Psoas muscle (tissue), 8 donors: Measurements from ENCODE around the gene PPP5C. TPM values are rescaled to one million over a fixed set of nuclear protein-coding genes. Genes with fewer than 3 reads are reported as not detected.

ENCODE experiments used
- ATAC-seq, 4 donors: fragments of 200-7000 bp; cut with Tn5 transposase; one replicate each; pipeline ENCODE4 v1.9.1; 2020; ENCODE audit warnings: moderate library complexity in 3 of 4, mild to moderate bottlenecking in 2 of 4
- DNase-seq, 2 donors: peaks; one replicate each; pipeline ENCODE4 v3.0.0-alpha.2; 2020
- H3K27ac ChIP-seq: fragments of 200-600 bp; one replicate; pipeline ENCODE4 v1.8.0; 2022
- H3K27me3 ChIP-seq, 3 donors: fragments of 200-600 bp in 1 of 3; one replicate each; pipeline versions ENCODE4 v1.6.1 to v1.8.0; 2013 to 2022; ENCODE audit warnings: low read length in 2 of 3, mild to moderate bottlenecking in 2 of 3, moderate library complexity in 1 of 3; ENCODE audit not compliant: insufficient read depth in 3 of 3
- H3K36me3 ChIP-seq, 2 donors: fragments of 200-600 bp in 1 of 2; one replicate each; pipeline versions ENCODE4 v1.6.1 to v1.8.0; 2013 to 2022; ENCODE audit warnings: low read depth in 1 of 2, mild to moderate bottlenecking in 1 of 2, moderate library complexity in 1 of 2; ENCODE audit not compliant: insufficient read depth in 1 of 2
- H3K4me1 ChIP-seq: fragments of 200-600 bp; one replicate; pipeline ENCODE4 v1.8.0; 2022
- H3K4me3 ChIP-seq: fragments of 200-600 bp; one replicate; pipeline ENCODE4 v1.8.0; 2022; ENCODE audit warnings: mild to moderate bottlenecking
- H3K9me3 ChIP-seq: fragments of 200-600 bp; one replicate; pipeline ENCODE4 v1.8.0; 2022
- WGBS, 3 donors: extraction: QIAGEN DNeasy Blood & Tissue Kit; methylation state at CpG; one replicate each; pipeline versions ENCODE4 v1.1.6 to v1.1.7; 2013; 5-methylcytosine and 5-hydroxymethylcytosine counted together
- intact Hi-C, 2 donors: fragments of 100-400 bp; cut with DNase I; formaldehyde crosslinking; loops; one replicate each; pipeline versions ENCODE4 v1.11.0 to v1.14.2; 2022
- polyA plus RNA-seq, 3 donors: library from polyadenylated mRNA; stranded (reverse); fragments of 200-250 nt; gene quantifications; one replicate each; pipeline ENCODE4 v1.2.3, GENCODE V29; 2013
- total RNA-seq, 4 donors: library from RNA; stranded (reverse); fragmentation: NEBNext Ultra II Directional in 2 of 4; extraction: Animal tissue kit (Norgen Biotek cat#: 25700) in 2 of 4; gene quantifications; one replicate each; pipeline versions ENCODE4 v1.2.1 to v1.2.4, GENCODE V29; 2021 to 2023
- TF ChIP-seq, protein P1 (sequence below): fragments of 200-600 bp; IDR thresholded peaks from one replicate; pipeline ENCODE4 v1.8.0; 2022; ENCODE audit warnings: antibody characterized with exemption
- donor health status: healthy with polysubstance abuse.
- donor health status: DM: no; HTN: no; CAD: no; lungs with moderate emphysema.
- donor health status: Bipolar disorder and iron deficiency.
- donor health status: healthy.
- donor health status: DM: yes; HTN: yes; CAD: no.
- donor health status: DM: no; HTN: no; CAD: no.
- donor health status: DM: no; HTN: no; CAD: no.
- donor health status: DM: yes; HTN: yes; CAD: no.

The PPP5C gene
- total and polyA plus RNA-seq, 7 donors, result 39.7 to 73.6 (median 51.9) TPM

DNA sequence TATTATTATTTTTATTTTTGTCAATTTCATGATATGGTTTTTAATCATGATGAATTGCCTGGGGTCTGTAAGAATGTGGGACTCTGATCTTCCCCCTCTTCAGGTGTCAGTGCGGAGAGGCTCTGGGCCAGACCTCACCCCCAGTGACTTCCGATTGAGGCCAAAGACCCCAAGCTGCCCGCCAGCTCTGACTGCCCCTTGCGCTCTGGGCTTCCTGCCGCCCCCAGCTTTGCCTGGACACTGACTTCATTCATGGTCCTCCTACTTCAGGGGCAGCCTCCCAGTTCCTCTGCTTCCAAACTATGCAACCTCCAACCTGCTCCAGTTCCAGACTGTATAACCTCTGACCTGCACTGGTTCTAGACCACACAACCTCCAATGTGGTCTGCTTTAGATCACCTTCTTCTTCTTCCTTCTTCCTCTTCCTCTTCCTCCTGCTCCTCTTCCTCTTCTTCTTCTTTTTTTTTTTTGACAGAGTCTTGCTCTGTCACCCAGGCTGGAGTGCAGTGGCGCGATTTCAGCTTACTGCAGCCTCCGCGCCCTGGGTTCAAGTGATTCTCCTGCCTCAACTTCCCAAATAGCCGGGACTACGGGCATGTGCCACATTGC, 6.7 kb upstream of the PPP5C start:
- H3K36me3 ChIP-seq, result no peaks in the 10 kb centered on the region
- WGBS, 3 donors, result 94 to 99% (median 95%) methylated on average over 11 of the region's 11 CpGs
- intact Hi-C loops, result no loop called here
- H3K9me3 ChIP-seq, result no peaks in the 10 kb centered on the region
- no peaks in the 10 kb centered on the region for H3K27me3 ChIP-seq
- no peaks in the 10 kb centered on the region for H3K4me1 ChIP-seq
- H3K27ac ChIP-seq, result no peak overlapping the region
- ATAC-seq (no peak), DNase-seq (no peak)
- no peak overlapping the region for H3K4me3 ChIP-seq
- TF ChIP-seq, protein P1, sequence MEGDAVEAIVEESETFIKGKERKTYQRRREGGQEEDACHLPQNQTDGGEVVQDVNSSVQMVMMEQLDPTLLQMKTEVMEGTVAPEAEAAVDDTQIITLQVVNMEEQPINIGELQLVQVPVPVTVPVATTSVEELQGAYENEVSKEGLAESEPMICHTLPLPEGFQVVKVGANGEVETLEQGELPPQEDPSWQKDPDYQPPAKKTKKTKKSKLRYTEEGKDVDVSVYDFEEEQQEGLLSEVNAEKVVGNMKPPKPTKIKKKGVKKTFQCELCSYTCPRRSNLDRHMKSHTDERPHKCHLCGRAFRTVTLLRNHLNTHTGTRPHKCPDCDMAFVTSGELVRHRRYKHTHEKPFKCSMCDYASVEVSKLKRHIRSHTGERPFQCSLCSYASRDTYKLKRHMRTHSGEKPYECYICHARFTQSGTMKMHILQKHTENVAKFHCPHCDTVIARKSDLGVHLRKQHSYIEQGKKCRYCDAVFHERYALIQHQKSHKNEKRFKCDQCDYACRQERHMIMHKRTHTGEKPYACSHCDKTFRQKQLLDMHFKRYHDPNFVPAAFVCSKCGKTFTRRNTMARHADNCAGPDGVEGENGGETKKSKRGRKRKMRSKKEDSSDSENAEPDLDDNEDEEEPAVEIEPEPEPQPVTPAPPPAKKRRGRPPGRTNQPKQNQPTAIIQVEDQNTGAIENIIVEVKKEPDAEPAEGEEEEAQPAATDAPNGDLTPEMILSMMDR, result no peak

DNA sequence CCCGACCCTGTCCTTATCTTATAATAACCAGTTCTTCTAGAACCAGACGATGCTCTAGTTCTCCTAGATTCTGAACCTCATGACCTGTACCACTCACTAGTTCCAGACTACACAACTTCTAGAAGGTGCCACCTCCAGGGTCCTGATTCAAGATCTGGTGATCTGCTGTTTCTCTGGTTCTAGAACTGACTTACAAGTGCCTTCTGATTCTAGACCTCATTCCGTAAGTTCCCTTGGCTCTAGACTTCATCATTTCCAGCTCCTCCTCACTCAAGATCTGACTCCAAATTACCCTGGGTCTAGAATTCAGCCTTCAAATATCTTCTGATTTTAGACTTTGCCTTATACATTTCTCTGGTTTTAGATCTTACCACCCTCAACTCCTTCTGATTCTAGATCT, 5.0 kb upstream of the PPP5C start:
- 79 to 87% (median 84%) methylated on average over 3 of the region's 3 CpGs for WGBS, 3 donors
- TF ChIP-seq, protein P1, result no peak
- Histone ChIP-seq H3K27me3 (no peaks in the 10 kb centered on the region), H3K27ac (no peak overlapping the region), H3K4me3 (no peak overlapping the region), H3K4me1 (no peaks in the 10 kb centered on the region), H3K9me3 (no peaks in the 10 kb centered on the region), H3K36me3 (no peaks in the 10 kb centered on the region)
- ATAC-seq, result no peak
- DNase-seq, result no peak
- intact Hi-C loops, result no loop called here

DNA sequence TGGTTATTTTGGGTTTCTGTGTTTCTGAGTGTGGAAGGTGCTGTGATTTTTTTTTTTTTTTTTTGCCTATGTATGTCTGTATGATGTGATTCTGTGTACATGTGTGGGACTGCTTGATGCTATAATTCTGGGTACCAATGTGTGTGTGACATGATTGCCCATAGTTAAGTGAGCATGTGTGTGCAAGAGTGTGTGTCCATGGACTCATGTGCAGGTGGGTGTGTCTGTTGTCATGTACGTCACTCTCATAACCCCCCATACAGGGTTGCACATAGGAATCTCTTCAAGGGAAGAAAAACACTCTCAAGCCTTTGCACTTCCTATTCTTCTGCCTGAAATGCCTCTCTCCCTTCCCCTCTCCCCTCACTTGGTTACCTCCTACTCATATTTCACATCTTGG, 2.5 kb upstream of the PPP5C start:
- DNase-seq (no peak), ATAC-seq (no peak)
- Histone ChIP-seq H3K4me1 (peaks cover 13% of the 10 kb centered on the region), H3K36me3 (no peaks in the 10 kb centered on the region), H3K4me3 (no peak overlapping the region), H3K27ac (no peak overlapping the region), H3K27me3 (no peaks in the 10 kb centered on the region), H3K9me3 (no peaks in the 10 kb centered on the region)
- intact Hi-C loops, result no loop called here
- WGBS, 3 donors, result 42 to 66% (median 50%) methylated on average over 1 of the region's 1 CpG
- TF ChIP-seq, protein P1, result no peak

DNA sequence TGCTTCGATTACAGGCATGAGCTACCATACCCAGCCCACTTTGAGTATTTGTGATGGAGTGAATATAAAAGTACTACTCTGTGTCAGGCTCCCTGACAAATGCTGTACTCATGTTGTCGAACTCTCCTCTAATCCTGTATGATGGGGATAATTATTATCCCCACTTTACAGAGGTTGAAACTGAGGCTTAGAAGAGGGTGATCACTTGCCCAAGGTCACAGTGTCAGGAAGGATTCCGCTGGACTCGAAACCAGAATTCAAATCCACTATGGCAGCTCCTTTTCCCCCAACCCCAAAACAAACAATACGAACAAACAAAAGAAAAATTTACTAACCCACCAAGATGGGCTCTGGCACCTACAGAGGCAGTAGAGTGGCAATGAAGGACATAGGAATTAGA, 1.7 kb upstream of the PPP5C start:
- TF ChIP-seq, protein P1, result no peak
- intact Hi-C loops, result no loop called here
- Histone ChIP-seq H3K4me1 (peaks cover 21% of the 10 kb centered on the region), H3K4me3 (no peak overlapping the region), H3K27me3 (no peaks in the 10 kb centered on the region), H3K27ac (no peak overlapping the region), H3K36me3 (no peaks in the 10 kb centered on the region), H3K9me3 (no peaks in the 10 kb centered on the region)
- DNase-seq, result no peak
- no peak for ATAC-seq
- WGBS, 3 donors, result 88 to 89% (median 89%) methylated on average over 5 of the region's 5 CpGs

DNA sequence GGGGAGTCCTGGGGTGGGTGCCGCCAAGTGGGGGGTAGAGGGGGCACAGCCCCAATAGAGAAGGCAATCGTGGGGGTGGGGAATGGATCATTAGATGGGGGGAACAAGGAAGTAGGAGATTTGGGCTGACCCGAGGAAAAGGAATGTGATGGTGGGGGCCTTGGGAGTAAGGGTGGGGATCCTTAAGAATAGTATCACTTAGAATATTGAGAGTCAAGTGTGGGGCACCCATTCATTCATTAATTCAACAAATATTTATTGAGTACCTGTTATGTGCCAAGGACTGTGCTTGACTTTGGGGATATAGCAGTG, 641 bp downstream of the PPP5C start:
- Histone ChIP-seq H3K4me3 (peak overlapping the region; percentile 100), H3K27me3 (no peaks in the 10 kb centered on the region), H3K9me3 (no peaks in the 10 kb centered on the region), H3K27ac (no peak overlapping the region), H3K4me1 (peaks cover 43% of the 10 kb centered on the region), H3K36me3 (no peaks in the 10 kb centered on the region)
- intact Hi-C loops, result no loop called here
- ATAC-seq (no peak), DNase-seq (no peak)
- TF ChIP-seq, protein P1, result no peak
- 3 to 5% (median 4%) methylated on average over 3 of the region's 3 CpGs for WGBS, 3 donors
